Measurements from ENCODE around the gene DPY19L3.

DNA sequence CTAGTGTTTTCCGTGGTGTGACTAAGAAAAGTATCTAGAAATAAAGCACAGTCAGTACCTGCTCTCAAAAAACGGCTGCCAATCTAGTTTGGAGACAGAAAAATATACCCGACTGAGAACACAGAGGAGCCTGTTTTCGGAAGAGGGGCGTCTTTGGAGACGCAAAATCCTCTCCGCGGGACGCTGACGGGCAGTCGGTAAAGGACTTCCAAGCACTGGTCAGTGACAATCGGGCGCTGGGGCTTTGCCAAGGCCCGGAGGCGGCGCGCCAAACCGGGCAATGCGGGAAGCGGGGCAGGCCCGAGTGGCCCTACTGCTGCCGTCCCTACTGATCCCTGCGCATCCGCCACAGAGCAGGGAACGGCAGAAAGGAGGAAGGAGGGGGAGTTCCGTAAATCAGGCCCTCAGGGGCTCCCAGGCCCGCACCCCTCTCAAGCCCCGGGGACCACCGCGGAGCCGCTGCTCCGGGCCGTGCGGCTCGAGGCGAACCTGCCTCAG is 588 bp upstream of the DPY19L3 start:
- TF ChIP-seq, protein P1, sequence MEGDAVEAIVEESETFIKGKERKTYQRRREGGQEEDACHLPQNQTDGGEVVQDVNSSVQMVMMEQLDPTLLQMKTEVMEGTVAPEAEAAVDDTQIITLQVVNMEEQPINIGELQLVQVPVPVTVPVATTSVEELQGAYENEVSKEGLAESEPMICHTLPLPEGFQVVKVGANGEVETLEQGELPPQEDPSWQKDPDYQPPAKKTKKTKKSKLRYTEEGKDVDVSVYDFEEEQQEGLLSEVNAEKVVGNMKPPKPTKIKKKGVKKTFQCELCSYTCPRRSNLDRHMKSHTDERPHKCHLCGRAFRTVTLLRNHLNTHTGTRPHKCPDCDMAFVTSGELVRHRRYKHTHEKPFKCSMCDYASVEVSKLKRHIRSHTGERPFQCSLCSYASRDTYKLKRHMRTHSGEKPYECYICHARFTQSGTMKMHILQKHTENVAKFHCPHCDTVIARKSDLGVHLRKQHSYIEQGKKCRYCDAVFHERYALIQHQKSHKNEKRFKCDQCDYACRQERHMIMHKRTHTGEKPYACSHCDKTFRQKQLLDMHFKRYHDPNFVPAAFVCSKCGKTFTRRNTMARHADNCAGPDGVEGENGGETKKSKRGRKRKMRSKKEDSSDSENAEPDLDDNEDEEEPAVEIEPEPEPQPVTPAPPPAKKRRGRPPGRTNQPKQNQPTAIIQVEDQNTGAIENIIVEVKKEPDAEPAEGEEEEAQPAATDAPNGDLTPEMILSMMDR (IDR thresholded peaks at IDR 0.05) = no peak
- no peak for TF ChIP-seq POLR2A (IDR thresholded peaks at IDR 0.05)

All from thyroid gland (tissue), 4 donors.